Endodermal cell (in vitro differentiated cells): ENCODE data around the gene CCDC112. TPM values are rescaled to one million over a fixed set of nuclear protein-coding genes. Genes with fewer than 3 reads are reported as not detected.

Experiments used
- DNase-seq: peaks from one replicate; pipeline ENCODE4 v3.0.0-alpha.2; 2017
- H3K27ac ChIP-seq: 2 replicates; pipeline ENCODE4 v1.5.1; 2013; ENCODE audit warnings: mild to moderate bottlenecking, low read depth, low read length, moderate library complexity
- H3K27me3 ChIP-seq: 2 replicates; pipeline ENCODE4 v1.6.1; 2013; ENCODE audit warnings: mild to moderate bottlenecking, low read length, moderate library complexity; ENCODE audit not compliant: insufficient read depth, control insufficient read depth, poor library complexity, severe bottlenecking
- H3K36me3 ChIP-seq: 2 replicates; pipeline ENCODE4 v1.7.0; 2013; ENCODE audit warnings: mild to moderate bottlenecking, low read length, moderate library complexity; ENCODE audit not compliant: control insufficient read depth, insufficient read depth
- H3K4me1 ChIP-seq: one replicate; pipeline ENCODE4 v1.7.0; 2013; ENCODE audit warnings: low read length; ENCODE audit not compliant: control insufficient read depth, insufficient read depth
- H3K4me3 ChIP-seq: 2 replicates; pipeline ENCODE4 v1.5.1; 2013; ENCODE audit warnings: mild to moderate bottlenecking, low read length, moderate library complexity
- H3K9ac ChIP-seq: 2 replicates; pipeline ENCODE4 v1.6.1; 2013; ENCODE audit warnings: mild to moderate bottlenecking, low read length, moderate library complexity; ENCODE audit not compliant: poor library complexity, severe bottlenecking; ENCODE audit errors: extremely low read depth
- H3K9me3 ChIP-seq: 2 replicates; pipeline ENCODE4 v1.6.1; 2013; ENCODE audit warnings: mild to moderate bottlenecking, low read length, moderate library complexity; ENCODE audit not compliant: control insufficient read depth
- H3K27ac Mint-ChIP-seq: 2 replicates; pipeline ENCODE4 v1.8.0; 2020; ENCODE audit warnings: mixed read lengths
- H3K27me3 Mint-ChIP-seq: 2 replicates; pipeline ENCODE4 v1.8.0; 2021; ENCODE audit warnings: mild to moderate bottlenecking, mixed read lengths; ENCODE audit not compliant: insufficient read depth
- H3K36me3 Mint-ChIP-seq: 2 replicates; pipeline ENCODE4 v1.8.0; 2020; ENCODE audit warnings: low read depth, mixed read lengths
- H3K4me1 Mint-ChIP-seq: 2 replicates; pipeline ENCODE4 v1.8.0; 2020; ENCODE audit warnings: mixed read lengths
- H3K4me3 Mint-ChIP-seq: 2 replicates; pipeline ENCODE4 v1.8.0; 2020; ENCODE audit warnings: mild to moderate bottlenecking, moderate library complexity, mixed read lengths
- H3K9me3 Mint-ChIP-seq: 2 replicates; pipeline ENCODE4 v1.8.0; 2020; ENCODE audit warnings: mild to moderate bottlenecking, mixed read lengths
- WGBS, 2 experiments: methylation state at CpG; one replicate each; pipeline versions ENCODE4 v1.1.5 to v1.1.7; 2013; ENCODE audit warnings: missing lambda C conversion rate in 2 of 2, mixed read lengths in 1 of 2; ENCODE audit not compliant: insufficient coverage in 1 of 2, insufficient read length in 1 of 2; 5-methylcytosine and 5-hydroxymethylcytosine counted together
- total RNA-seq, 2 donors: library from RNA; stranded (reverse); fragmentation: NEBNext Ultra II Directional in 1 of 2; extraction: Animal tissue kit (Norgen Biotek cat#: 25700) in 1 of 2; gene quantifications; 2 replicates in 1 of 2; 3 replicates in 1 of 2; pipeline ENCODE4 v1.2.1, GENCODE V29; 2021
- TF ChIP-seq, protein P1 (sequence below): fragments of 200-600 bp; sonication (generic); conservative IDR thresholded peaks from 2 replicates; pipeline ENCODE4 v1.5.0; 2021; ENCODE audit warnings: antibody characterized with exemption, mild to moderate bottlenecking

Gene CCDC112
- total RNA-seq, 2 donors from 2014 or later = 6.8 to 7.3 TPM

DNA sequence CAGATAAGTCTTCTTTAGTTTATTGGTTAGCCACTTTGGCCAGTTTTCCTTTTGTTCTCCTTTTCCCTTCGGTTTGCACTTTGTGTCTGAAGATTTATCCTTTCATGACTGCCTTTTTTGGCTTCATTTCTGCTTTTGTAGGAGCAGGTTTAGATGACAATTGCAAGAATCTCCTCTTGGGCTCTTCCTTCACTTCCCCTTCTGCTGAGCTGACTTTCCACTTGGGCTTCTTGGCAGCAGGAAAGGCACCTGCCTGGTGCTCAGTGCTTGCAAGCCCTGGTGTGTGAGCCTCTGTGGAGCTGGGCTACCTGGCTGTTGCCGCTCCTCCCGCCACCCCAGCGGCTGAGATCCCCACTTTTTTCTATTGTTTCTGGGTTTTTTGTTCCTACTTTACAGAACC lies 7.3 kb downstream of the CCDC112 start:
- H3K4me3 Mint-ChIP-seq = no peak overlapping the region
- H3K27me3 Mint-ChIP-seq = no peaks in the 10 kb centered on the region
- Histone ChIP-seq H3K9ac (no peak overlapping the region), H3K27ac (no peak overlapping the region), H3K9me3 (peaks cover 7% of the 10 kb centered on the region), H3K36me3 (no peaks in the 10 kb centered on the region), H3K27me3 (no peaks in the 10 kb centered on the region), H3K4me3 (no peak overlapping the region), H3K4me1 (no peaks in the 10 kb centered on the region)
- TF ChIP-seq, protein P1, sequence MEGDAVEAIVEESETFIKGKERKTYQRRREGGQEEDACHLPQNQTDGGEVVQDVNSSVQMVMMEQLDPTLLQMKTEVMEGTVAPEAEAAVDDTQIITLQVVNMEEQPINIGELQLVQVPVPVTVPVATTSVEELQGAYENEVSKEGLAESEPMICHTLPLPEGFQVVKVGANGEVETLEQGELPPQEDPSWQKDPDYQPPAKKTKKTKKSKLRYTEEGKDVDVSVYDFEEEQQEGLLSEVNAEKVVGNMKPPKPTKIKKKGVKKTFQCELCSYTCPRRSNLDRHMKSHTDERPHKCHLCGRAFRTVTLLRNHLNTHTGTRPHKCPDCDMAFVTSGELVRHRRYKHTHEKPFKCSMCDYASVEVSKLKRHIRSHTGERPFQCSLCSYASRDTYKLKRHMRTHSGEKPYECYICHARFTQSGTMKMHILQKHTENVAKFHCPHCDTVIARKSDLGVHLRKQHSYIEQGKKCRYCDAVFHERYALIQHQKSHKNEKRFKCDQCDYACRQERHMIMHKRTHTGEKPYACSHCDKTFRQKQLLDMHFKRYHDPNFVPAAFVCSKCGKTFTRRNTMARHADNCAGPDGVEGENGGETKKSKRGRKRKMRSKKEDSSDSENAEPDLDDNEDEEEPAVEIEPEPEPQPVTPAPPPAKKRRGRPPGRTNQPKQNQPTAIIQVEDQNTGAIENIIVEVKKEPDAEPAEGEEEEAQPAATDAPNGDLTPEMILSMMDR = no peak
- WGBS, 2 experiments = 83 to 89% methylated on average over 1 to 4 of the region's 4 CpGs
- H3K4me1 Mint-ChIP-seq = peaks cover 4% of the 10 kb centered on the region
- no peaks in the 10 kb centered on the region for H3K9me3 Mint-ChIP-seq
- no peak overlapping the region for H3K27ac Mint-ChIP-seq
- DNase-seq = no peak
- H3K36me3 Mint-ChIP-seq = no peaks in the 10 kb centered on the region

DNA sequence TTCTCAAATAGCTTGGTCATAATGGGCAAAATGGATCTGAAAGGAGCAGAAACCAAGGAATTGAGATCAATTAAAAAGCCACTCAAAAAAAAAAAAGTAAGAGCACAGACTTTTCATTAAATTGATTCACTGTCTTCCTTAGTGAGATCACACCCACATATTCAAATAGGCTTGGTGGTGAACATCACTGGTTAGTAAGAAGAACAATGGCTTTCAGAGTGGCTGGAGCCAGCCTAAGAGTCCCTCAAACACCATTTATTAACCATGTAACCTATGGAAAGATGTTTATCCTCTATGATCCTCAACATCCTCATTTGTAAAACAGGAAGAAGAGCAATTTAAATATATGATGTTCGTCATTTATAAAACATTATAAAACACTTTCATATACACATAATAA lies 12.4 kb downstream of the CCDC112 start:
- no peaks in the 10 kb centered on the region for H3K36me3 ChIP-seq
- no peaks in the 10 kb centered on the region for H3K27me3 ChIP-seq
- Mint-ChIP-seq H3K4me3 (no peak overlapping the region), H3K4me1 (peaks cover under 1% of the 10 kb centered on the region), H3K9me3 (no peaks in the 10 kb centered on the region), H3K36me3 (no peaks in the 10 kb centered on the region), H3K27ac (no peak overlapping the region), H3K27me3 (no peaks in the 10 kb centered on the region)
- no peak overlapping the region for H3K9ac ChIP-seq
- no peak overlapping the region for H3K27ac ChIP-seq
- 80% methylated on average over 1 of the region's 1 CpG; no CpG with 5 or more reads in 1 of the 2 experiments for WGBS, 2 experiments
- TF ChIP-seq, protein P1 = no peak
- no peaks in the 10 kb centered on the region for H3K9me3 ChIP-seq
- H3K4me3 ChIP-seq = no peak overlapping the region
- H3K4me1 ChIP-seq = no peaks in the 10 kb centered on the region
- DNase-seq = no peak

DNA sequence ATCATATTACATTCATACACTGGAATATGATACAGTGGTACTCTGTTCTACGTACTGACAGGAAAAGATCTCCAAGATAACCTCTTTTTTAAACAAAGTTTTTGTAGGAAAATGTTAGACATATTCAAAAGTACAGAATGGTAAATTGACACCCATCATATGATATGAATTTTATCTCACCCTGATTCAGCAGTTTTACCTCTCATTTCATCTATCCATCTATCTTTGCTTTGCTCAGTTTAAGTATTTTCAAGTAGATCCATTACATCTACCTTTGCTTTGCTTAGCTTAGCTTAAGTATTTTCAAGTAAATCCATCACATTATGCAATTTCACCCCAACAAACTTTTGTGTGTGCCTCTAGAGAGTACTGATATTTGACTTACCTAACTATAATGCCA lies 14.3 kb downstream of the CCDC112 start:
- Histone ChIP-seq H3K4me1 (no peaks in the 10 kb centered on the region), H3K36me3 (no peaks in the 10 kb centered on the region), H3K4me3 (no peak overlapping the region), H3K9ac (no peak overlapping the region), H3K27me3 (no peaks in the 10 kb centered on the region), H3K27ac (no peak overlapping the region), H3K9me3 (no peaks in the 10 kb centered on the region)
- no peaks in the 10 kb centered on the region for H3K4me1 Mint-ChIP-seq
- DNase-seq = no peak
- H3K36me3 Mint-ChIP-seq = no peaks in the 10 kb centered on the region
- no peaks in the 10 kb centered on the region for H3K9me3 Mint-ChIP-seq
- no peak overlapping the region for H3K27ac Mint-ChIP-seq
- 100% methylated on average over 1 of the region's 1 CpG; no CpG with 5 or more reads in 1 of the 2 experiments for WGBS, 2 experiments
- TF ChIP-seq, protein P1 = no peak
- H3K4me3 Mint-ChIP-seq = no peak overlapping the region
- no peaks in the 10 kb centered on the region for H3K27me3 Mint-ChIP-seq
